C4-2B (cell line): ENCODE results near the gene MED13L.
A peak's percentile ranks its signal among the peaks of the same experiment; 100 is the strongest.
"Not testable (repeated sequence)": the region's sequence is repeated elsewhere in the genome, so short reads cannot be mapped to it uniquely, and the experiment has no call there.

ENCODE experiments used
- H3K27ac ChIP-seq: fragments of 450-650 bp; 2 replicates; pipeline ENCODE4 v1.5.1; 2017
- CTCF ChIP-seq: fragments of 450-650 bp; conservative IDR thresholded peaks from 2 replicates; pipeline ENCODE4 v1.5.1; 2017; ENCODE audit warnings: mild to moderate bottlenecking
- ZFX ChIP-seq: fragments of 450-650 bp; IDR thresholded peaks from 2 replicates; pipeline ENCODE4 v1.6.1; 2017

Gene MED13L

GRCh38 chr12:115983226-115983798 lies 294.2 kb downstream of the MED13L start:
- no peak overlapping the region for H3K27ac ChIP-seq
- TF ChIP-seq ZFX (no peak), CTCF (peak; percentile 63)

GRCh38 chr12:115980339-115980738 lies 297.2 kb downstream of the MED13L start:
- no peak overlapping the region for H3K27ac ChIP-seq
- TF ChIP-seq CTCF (no peak), ZFX (no peak)

- H3K27ac ChIP-seq, result no peak overlapping the region
- TF ChIP-seq CTCF (no peak), ZFX (no peak)
Measured at GRCh38 chr12:115979851-115980250, 297.6 kb downstream of the MED13L start.

- no peak overlapping the region for H3K27ac ChIP-seq
- TF ChIP-seq ZFX, result no peak
- TF ChIP-seq CTCF, result no peak
Measured at GRCh38 chr12:115979351-115979750, 298.1 kb downstream of the MED13L start.

- not testable (repeated sequence) for H3K27ac ChIP-seq
Measured at GRCh38 chr12:115976829-115977228, 300.7 kb downstream of the MED13L start.

- TF ChIP-seq CTCF, result no peak
- TF ChIP-seq ZFX, result no peak
- no peak overlapping the region for H3K27ac ChIP-seq
Measured at GRCh38 chr12:115975411-115975810, 302.1 kb downstream of the MED13L start.

- no peak overlapping the region for H3K27ac ChIP-seq
- no peak for TF ChIP-seq ZFX
- no peak for TF ChIP-seq CTCF
Measured at GRCh38 chr12:115973968-115974724, 303.3 kb downstream of the MED13L start.

GRCh38 chr12:115973066-115973465 lies 304.4 kb downstream of the MED13L start:
- no peak for TF ChIP-seq CTCF
- H3K27ac ChIP-seq, result no peak overlapping the region
